GM10847 (cell line): Measurements from ENCODE around the gene TBX3.

Source experiments
- POLR2A ChIP-seq: IDR thresholded peaks from 2 replicates; pipeline ENCODE4 v1.6.1; 2011; ENCODE audit not compliant: insufficient read length; ENCODE audit errors: extremely low read depth

TBX3 gene

DNA sequence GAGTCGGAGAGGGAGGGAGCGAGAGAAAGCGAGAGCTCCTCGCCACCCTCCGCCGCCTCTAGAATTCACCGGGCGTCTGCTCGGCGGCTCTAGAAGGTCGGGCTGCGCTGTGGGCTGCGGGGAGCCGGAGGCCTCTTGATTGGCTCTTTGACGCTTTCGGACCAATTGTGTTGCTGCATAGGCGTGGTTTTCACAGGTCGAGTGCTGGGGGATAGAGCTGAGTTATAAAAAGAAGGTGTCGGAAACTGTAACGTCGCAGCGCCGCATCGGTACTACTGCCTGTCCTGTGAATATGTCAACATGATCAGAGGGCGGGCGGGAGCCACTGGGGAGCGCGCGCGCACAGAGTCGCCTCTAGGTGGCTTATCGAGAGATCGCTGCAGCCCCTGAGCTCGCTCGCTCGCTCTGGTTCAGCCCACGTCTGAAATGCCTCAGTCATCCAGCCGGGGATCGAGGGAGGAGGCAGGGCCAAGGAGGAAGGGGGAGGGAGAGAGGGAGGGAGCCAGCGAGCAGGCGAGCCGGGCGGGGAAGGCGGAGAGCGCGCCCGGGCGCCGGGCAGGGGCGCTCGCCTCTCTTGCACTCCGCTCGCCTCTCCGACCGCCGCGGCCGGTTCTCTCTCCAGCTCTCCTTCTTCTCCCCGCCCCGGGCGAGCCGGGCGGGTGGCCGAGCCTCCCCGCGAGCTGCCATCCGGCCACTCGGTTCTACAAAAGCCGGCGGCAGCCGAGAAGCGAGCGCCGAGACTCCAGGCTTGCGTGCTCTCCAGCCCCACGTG is at the start of gene TBX3:
Gene TBX3 (minus strand): TSS at position 78 of the 772 bp plus-strand sequence. CDS start 975 bp downstream, outside the sequence.
- TF ChIP-seq POLR2A: no peak

DNA sequence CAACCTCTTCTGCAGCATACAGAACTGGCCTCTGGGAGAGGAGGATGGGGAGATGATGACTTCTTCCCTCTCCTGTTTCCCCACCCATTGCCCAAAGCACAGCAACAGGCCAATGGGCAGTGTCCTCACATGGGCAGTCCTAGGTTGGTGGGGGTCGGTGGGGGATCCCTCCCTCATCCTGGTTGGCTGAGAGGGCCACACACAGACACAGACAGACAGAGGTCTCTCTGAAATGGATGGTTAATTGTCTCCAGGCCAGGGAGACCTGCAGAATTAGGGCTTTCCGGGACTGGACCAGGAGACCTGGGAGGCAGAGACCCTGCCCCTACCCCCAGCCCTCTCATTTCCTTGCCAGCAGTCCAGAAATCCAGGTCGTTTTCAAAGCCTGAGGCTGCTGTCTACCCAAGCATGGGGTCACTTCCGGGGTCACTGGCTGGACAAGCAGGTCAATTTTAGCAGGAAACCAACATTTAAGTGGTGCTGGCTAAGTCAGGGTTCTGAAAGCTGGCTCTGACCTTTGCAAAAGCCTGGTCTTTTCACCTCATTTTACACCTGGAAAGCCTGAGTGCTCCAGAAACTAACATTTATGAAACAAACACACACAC is 48.6 kb upstream of the TBX3 start:
- TF ChIP-seq POLR2A: no peak

DNA sequence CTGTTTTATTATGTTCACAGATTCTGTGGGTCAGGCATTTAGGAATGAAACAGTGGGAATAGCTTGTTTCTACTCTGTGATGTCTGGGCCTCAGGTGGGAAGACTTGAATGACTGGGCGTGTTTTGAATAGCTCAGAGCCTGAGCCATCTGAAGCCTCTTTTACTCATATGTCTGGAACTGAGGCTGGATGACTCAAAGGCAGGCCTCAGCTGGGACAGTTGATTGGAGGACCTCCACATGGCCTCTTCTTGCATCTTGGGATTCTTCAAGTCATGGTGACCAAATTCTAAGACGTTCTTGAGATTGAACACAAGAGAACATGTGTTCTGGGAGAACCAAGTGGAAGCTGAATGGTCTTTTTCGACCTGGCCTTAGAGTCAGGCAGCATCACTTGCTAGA is 45.8 kb upstream of the TBX3 start:
- TF ChIP-seq POLR2A: no peak

DNA sequence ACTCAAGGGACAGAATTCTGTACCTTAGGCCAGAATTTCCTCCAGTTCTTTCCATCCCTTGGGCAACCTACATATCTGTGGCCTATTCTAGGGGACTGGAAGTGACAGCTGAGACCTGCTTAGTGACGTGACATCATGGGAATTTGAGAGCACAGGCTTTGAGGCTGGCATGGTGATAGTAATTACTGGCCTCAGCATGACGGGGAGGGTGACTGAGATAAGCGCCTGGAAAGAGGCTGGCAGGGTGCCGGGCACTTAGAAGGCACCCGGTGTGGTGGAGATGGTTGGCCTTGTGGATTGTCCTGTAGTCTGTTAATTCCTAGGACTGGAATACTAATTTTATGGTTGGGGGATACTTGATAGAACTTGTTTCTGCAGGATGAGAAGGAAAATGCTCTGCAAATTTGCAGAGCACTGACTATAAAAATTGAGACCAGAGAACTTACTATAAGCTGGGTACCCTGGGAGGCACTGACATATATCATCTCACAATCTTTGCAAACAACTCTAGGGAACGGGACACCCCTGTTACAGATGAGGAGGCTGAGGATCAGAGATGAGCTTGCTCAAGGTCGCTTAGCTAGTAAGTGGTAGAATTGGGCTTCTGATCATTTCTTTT is 42.2 kb upstream of the TBX3 start:
- TF ChIP-seq POLR2A: no peak

DNA sequence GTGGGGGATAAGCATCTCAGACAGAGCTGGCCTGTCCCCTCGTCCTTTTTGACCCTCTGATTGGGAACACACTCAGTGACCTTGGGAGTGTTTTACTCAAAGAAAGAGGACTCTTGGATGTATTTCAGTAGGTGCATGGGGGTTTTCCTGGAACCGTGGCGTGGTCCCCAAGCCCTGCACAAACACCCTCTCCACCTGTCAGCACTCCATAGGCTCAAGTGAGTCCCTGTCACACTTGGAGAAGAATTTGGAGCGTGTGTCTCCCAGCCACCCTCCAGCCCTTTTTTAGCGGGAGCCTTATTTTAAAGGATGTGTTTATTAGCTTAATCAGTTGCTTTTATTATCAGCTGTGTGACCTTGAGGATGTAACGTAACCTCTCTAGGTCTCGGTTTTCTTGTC is 37.3 kb upstream of the TBX3 start:
- no peak for TF ChIP-seq POLR2A

DNA sequence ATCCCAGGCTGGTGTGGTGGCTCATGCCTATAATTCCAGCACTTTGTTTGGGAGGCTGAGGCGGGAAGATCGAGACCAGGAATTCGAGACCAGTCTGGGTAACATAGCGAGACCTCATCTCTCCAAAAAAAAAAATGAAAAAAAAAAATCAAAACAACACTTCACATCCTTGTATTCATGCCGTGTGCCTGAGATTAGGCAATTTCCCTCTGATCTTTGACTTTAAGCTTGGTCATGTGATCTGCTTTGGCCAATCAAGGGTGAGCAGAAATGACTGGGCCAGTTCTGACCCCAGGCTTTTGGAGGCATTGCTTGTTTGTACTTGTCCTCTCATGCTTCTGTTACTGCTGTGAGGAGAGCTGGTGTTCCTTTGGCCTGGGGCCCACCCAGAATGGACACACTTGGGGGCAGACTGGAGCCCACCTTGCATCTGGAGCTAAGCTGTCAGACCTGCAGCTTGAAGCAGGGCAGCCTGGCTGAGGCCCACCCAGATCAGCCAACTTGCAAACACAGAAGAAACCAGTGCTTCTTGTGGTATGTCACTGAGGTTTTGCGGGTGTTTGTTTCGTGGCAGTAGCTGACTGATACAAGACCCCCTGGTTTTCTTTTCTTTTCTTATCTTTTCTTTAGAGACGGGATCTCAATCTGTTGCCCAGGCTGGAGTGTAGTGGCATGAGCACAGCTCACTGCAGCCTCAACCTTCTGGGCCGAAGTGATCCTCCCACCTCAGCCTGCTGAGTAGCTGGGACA is 29.7 kb upstream of the TBX3 start:
- TF ChIP-seq POLR2A: no peak

DNA sequence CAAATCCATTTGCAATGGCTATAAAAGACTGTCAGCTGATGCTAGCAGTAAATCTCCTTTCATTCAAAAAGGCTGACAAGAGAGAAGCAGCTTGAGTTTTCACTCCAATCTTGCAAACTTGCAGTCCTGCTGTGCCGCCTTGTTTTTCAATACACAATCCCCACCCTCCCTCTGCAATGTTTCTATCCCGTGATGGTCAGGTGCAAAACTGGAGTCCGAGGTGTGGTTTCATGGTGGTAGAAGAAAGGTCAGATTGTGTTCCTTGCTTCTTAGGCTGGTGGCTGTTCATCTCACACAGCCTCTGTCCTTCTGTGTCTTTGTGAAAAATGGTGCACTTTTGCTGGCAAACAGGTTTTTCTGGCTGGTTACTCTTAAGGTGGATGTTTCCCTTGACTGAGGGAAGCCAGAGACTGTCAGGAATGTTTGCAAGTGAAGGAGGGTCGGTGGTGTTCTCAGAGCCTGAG is 27.7 kb upstream of the TBX3 start:
- TF ChIP-seq POLR2A: no peak

DNA sequence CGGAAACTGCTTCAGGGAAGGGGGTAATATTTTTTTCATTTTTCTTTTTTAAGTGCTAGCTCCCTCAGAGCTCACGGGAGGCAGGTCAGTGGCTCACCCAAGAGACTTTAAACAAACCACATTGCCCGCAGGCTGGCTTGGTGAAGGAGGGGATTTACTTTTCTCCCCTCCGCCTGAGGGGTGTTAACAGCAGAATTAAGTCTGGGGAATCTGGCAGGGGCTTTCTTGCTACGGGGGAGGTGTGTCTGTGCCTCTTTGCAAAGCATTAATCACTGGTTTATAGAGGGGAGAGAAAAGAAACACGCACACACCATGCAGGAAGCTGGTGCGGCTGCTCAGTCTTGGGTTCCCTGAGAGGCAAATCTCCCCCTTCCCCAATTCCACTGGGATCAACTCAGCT is 26.2 kb upstream of the TBX3 start:
- TF ChIP-seq POLR2A: no peak

DNA sequence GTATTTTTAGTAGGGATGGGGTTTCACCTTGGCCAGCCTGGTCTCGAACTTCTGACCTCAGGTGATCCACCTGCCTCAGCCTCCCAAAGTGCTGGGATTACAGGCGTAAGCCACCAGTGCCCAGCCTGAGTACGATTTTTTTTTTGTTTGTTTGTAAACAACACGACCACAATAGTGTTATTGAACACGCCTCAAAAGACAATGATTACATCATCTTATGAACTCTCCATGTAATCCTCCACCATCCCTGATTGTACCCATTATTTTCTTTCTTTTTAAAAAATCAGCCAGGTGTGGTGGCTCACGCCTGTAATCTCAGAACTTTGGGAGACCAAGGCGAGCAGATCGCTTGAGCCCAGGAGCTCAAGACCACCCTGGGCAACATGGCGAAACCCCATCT is 25.1 kb upstream of the TBX3 start:
- no peak for TF ChIP-seq POLR2A

DNA sequence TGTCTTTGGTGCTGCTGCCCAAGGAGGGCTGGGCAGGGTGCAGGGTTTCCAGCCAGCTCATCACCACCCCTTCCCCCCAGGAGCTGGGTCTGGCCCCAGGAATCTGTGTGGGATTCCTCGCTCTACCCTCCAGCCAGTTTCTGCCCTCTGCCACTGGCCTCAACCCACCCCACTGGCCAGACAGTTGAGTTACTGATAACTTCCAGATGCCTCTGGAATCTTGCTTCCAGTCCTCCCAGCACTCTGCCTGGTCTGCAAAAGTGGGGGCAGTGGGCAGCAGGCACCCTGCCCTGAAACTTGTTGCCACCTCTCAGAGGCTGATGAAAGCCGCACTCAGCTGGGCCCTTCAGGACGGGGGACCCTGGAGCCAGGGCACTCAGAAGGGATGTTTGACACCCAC is 20.1 kb upstream of the TBX3 start:
- TF ChIP-seq POLR2A: no peak

DNA sequence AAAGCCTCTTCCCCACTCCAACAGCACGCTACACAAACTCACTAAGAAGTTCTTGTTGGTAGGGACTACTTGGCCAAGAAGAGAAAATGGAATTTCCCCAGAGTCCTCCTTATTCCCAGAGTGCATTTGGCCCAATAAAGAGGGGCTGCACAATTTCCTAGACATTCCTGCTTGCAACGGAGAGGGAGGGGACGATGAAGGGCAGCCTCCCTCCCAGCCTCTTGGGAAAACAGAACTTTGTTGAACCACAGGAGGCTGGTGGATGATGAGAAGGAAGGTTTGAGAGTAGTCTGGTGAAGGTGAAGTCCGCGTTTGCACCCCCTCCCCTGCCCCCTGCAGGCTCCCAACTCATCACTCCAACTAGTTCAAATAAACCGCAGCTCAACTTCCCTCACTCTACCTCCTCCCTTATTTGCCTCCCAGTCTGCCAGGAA is 19.1 kb upstream of the TBX3 start:
- no peak for TF ChIP-seq POLR2A

DNA sequence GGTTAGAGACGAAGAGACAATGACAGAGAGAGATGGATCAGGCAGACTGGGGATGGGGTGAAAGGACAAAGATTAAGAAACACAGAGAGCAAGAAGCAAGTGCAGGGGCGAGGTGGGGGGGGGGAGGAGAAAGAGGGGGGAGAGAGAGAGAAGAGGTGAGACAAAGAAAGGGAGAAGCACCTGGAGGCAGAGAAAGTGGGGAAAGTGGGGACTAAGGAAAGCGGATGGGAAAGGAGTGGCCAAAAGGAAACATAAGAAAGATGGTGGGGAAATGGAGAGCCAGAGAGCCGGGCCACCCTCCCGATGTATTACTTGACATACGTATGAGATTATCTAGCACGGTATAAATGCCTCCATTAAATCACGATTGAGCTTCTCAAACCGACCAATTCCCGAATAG is 18.5 kb upstream of the TBX3 start:
- no peak for TF ChIP-seq POLR2A

DNA sequence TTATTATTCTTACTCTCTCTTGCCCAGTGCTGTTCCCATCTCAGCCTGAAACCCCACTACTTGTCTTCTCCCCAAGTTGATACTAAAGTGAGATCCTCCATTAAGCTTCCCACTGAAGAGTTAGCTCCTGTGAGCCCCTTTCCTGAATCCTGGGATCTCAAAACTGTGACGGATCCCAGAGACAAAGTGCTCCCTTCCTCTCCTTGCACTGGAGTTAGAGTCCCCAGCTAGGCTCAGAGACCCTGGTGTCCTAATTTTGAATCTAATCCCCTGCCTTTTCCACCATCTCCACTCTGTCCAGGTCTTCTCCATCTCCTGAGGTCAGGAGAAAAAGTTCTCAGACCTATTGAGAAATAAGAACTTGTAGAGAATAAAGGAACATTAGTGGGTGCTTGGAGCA is 17.6 kb upstream of the TBX3 start:
- TF ChIP-seq POLR2A: no peak

DNA sequence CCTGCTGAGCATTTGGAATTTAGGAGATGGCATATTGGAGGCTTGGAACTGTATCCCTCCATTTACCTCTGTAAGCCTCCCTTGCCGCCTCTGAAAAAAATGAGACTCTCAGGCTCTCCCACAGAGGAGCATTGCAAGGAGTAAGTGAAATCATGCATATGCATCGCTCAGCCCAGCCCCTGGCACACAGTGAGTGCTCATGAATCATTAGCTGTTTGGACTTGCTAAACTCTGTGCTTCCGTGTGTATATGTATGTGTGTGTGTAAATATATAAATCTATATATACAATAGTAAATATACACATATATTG is 17.1 kb upstream of the TBX3 start:
- no peak for TF ChIP-seq POLR2A

DNA sequence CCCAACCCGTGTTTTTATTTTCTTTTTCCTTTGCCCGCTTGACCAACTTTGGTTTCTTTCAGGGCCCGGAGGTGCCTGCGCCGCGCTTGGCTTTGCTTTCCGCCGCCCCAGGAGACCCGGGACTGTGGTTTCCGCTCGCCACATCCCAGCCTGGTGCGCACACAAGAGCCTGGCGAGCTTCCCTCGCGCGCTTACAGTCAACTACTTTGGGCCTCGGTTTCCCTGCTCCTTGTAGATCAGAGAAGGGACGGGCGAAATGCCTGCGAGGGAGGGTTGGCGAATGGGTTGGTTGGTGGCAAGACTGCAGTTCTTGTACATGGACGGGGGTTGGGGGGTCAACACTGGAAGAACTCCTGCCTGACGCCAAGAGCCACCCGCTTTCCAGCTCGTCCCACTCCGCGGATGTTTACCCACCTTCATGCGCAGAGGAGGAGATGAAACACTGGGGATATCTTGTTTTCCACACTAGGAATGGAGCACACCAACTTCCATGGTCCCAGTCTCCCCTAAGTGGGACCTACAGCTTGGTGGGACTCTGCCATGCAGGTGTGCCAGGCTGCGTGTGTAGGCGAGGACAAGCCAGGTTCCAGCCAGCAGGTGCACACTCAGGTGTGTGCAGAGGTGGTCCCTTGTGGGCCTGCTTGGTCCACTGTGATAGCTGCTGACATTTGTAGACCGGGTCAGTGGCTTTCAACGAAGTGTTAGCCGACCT is 16.6 kb upstream of the TBX3 start:
- no peak for TF ChIP-seq POLR2A
